ENCODE results near the gene RAB11B. TPM values are rescaled to one million over a fixed set of nuclear protein-coding genes. Genes with fewer than 3 reads are reported as not detected.

RAB11B gene
- total RNA-seq, 4 donors from 2014 or later = 91.2 to 137 (median 113) TPM

DNA sequence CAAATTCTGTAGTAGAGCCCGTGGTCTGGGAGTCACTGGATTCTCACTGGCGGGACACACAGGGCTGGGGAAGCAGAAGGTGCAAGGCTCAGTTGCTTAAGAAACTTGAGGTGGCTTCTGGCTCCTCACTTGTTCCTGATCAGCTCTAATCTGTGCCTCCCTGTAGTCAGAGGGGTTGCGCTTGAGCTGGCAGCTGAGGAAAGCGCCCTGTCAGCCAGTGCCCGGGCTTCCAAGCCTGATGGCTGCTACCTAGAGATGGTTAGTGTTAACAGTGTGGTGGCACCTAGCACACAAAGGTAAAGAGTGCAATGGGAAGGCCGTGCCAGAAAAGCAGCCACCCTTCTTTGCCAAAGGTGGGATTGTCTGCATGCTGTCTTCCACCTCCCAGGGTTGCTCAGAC is 63.5 kb downstream of the RAB11B start:
- TF ChIP-seq, protein P1, sequence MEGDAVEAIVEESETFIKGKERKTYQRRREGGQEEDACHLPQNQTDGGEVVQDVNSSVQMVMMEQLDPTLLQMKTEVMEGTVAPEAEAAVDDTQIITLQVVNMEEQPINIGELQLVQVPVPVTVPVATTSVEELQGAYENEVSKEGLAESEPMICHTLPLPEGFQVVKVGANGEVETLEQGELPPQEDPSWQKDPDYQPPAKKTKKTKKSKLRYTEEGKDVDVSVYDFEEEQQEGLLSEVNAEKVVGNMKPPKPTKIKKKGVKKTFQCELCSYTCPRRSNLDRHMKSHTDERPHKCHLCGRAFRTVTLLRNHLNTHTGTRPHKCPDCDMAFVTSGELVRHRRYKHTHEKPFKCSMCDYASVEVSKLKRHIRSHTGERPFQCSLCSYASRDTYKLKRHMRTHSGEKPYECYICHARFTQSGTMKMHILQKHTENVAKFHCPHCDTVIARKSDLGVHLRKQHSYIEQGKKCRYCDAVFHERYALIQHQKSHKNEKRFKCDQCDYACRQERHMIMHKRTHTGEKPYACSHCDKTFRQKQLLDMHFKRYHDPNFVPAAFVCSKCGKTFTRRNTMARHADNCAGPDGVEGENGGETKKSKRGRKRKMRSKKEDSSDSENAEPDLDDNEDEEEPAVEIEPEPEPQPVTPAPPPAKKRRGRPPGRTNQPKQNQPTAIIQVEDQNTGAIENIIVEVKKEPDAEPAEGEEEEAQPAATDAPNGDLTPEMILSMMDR (IDR thresholded peaks at IDR 0.05) = no peak
- no peak for TF ChIP-seq POLR2A (IDR thresholded peaks at IDR 0.05)
- no peak overlapping the region for H3K4me3 ChIP-seq (replicated peaks in 1 of 3)
- H3K27me3 ChIP-seq = no peaks in the 10 kb centered on the region
- intact Hi-C loops (cut with DNase I) = no loop called here
- peak in 1 of 2 donors; percentile 53 for DNase-seq
- 57 to 73% methylated on average over 6 of the region's 6 CpGs for WGBS, 2 donors
- H3K4me1 ChIP-seq = peaks cover 73 to 88% of the 10 kb centered on the region in 2 donors
- no peaks in the 10 kb centered on the region for H3K9me3 ChIP-seq
- peak overlapping the region in 1 of 3 donors; percentile 53 for H3K27ac ChIP-seq
- peaks cover 0 to 5% of the 10 kb centered on the region in 2 donors for H3K36me3 ChIP-seq

Small RNA genes lying within 50 kb of the gene (microRNA-seq; reads per million reads assigned to microRNA genes)
- gene MIR4999 = 6.2 reads per million, percentile 14 among the genes with 10 or more reads in this experiment

Small RNA genes lying within 50 kb of the gene (small RNA-seq; reads per million reads assigned to genes)
- not detected for gene MIR4999

Other genes with a start within 250 kb of the RAB11B start
- gene FBN3, start 240.8 kb upstream of the RAB11B start, total RNA-seq = 1 to 10 TPM in 3 of 4 donors, under 1 TPM in 1; 0.13 to 8.7 (median 2.5) TPM
- gene CERS4, start 181.0 kb upstream of the RAB11B start, total RNA-seq = 100 to 1,000 TPM; 123 to 175 (median 144) TPM
- gene CD320, start 82.0 kb upstream of the RAB11B start, total RNA-seq = 100 to 1,000 TPM in 1 of 4 donors, 10 to 100 TPM in 3; 20.8 to 114 (median 74.0) TPM
- gene NDUFA7, start 69.0 kb upstream of the RAB11B start, total RNA-seq = 10 to 100 TPM in 2 of 4 donors, 1 to 10 TPM in 2; 3.8 to 39.7 (median 17.0) TPM
- 100 to 1,000 TPM; 262 to 525 (median 420) TPM for gene RPS28, start 68.9 kb upstream of the RAB11B start, total RNA-seq
- gene KANK3, start 47.1 kb upstream of the RAB11B start, total RNA-seq = 10 to 100 TPM; 21.1 to 49.7 (median 30.5) TPM
- 10 to 100 TPM; 19.9 to 99.8 (median 46.6) TPM for gene ANGPTL4, start 26.2 kb upstream of the RAB11B start, total RNA-seq
- 100 to 1,000 TPM; 168 to 245 (median 215) TPM for gene MARCHF2, start 22.9 kb downstream of the RAB11B start, total RNA-seq
- gene HNRNPM, start 54.6 kb downstream of the RAB11B start, total RNA-seq = 100 to 1,000 TPM in 2 of 4 donors, 10 to 100 TPM in 2; 79.3 to 138 (median 97.2) TPM
- gene PRAM1, start 112.3 kb downstream of the RAB11B start, total RNA-seq = 1 to 10 TPM in 1 of 4 donors, under 1 TPM in 2, not detected in 1; 0.58 to 2.0 (median 0.81) TPM
- gene ZNF414, start 123.8 kb downstream of the RAB11B start, total RNA-seq = 10 to 100 TPM in 3 of 4 donors, 1 to 10 TPM in 1; 9.1 to 44.3 (median 34.4) TPM
- 10 to 100 TPM in 1 of 4 donors, 1 to 10 TPM in 3; 5.1 to 21.5 (median 6.0) TPM for gene MYO1F, start 187.1 kb downstream of the RAB11B start, total RNA-seq
- gene ADAMTS10, start 220.4 kb downstream of the RAB11B start, total RNA-seq = 10 to 100 TPM in 3 of 4 donors, 1 to 10 TPM in 1; 7.6 to 20.9 (median 14.7) TPM
- gene NFILZ, start 240.3 kb downstream of the RAB11B start, total RNA-seq = not detected